ENCODE results near the gene GPR4.
"Not testable (repeated sequence)": the region's sequence is repeated elsewhere in the genome, so short reads cannot be mapped to it uniquely, and the experiment has no call there.

Gene GPR4

GRCh38 chr19:45621976-45622503 lies 20.0 kb upstream of the GPR4 start:
- no peak overlapping the region for H3K4me3 ChIP-seq (replicated peaks; ENCODE audit: low read depth, low read length)
- TF ChIP-seq CTCF (IDR thresholded peaks at IDR 0.05; ENCODE audit: low read depth, low read length, missing control alignments), result no peak
- no peak for DNase-seq (ENCODE audit: extremely low read depth, low read depth)

DNA sequence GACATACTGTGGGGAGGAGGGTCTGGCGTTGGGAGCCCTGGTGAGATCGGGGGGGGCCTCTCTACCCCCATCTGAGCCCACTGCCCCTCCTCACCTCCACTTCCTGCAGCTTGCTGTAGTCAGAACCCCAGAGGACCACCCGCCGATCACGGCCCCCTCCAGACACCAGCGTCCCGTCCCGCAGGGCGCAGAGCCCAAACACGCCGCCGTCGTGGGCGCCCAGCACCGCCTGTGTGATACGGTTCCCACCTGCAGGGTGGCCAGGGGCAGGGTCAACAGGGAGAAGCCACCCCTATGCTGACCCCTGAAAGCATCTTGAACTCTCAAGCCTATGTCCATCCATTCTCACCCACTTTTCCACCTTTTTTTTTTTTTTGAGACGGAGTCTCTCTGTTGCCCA lies 19.4 kb upstream of the GPR4 start:
- DNase-seq (ENCODE audit: extremely low read depth, low read depth), result no peak
- TF ChIP-seq CTCF (IDR thresholded peaks at IDR 0.05; ENCODE audit: low read depth, low read length, missing control alignments), result no peak
- H3K4me3 ChIP-seq (replicated peaks; ENCODE audit: low read depth, low read length), result no peak overlapping the region

GRCh38 chr19:45616704-45617017 lies 14.6 kb upstream of the GPR4 start:
- TF ChIP-seq CTCF (IDR thresholded peaks at IDR 0.05; ENCODE audit: low read depth, low read length, missing control alignments), result no peak
- DNase-seq (ENCODE audit: extremely low read depth, low read depth), result no peak
- no peak overlapping the region for H3K4me3 ChIP-seq (replicated peaks; ENCODE audit: low read depth, low read length)

DNA sequence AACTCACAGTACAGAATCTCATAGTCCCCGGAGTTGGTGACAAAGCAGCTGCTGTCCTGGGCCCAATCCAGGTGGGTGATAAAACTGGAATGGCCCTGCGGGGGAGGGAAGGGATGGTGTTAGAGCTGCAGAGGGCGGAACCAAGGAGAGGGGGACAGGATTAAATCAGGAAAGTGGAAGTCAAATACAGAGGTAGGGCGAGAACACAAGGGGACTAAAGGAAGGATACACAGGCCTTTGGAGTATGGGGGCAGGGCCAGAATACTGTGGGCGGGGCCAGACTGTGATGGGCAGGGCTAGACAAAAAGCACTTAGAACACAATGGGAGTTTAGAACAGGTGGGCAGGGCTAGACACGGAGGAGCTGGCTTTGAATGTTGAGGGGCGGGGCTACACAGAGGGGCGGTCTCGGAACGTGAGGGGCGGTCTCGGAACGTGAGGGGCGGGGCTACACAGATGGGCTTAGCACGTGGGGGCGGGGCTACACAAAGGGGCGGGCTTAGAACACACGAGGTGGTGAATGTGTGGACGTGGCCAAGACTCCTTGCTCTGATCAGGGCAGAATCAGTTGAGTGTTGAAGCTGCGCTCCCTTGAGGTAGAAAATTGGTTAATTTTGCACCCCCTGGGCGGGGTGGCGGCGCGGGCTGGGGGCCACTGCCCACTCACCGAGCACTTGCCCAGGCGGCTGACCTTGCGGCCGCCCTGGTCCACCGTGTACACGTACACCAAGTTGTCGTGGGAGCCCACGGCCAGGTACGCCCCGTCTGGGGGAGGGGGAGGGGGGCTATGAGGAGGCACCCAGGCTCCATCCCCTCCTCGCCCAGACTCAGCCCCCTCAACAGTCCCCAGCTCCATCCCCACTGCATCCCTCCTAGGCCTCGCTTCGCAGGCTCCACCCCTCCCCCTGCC lies 14.0 kb upstream of the GPR4 start:
- TF ChIP-seq CTCF (IDR thresholded peaks at IDR 0.05; ENCODE audit: low read depth, low read length, missing control alignments), result no peak
- H3K4me3 ChIP-seq (replicated peaks; ENCODE audit: low read depth, low read length), result no peak overlapping the region
- DNase-seq (ENCODE audit: extremely low read depth, low read depth), result peak; percentile 88

GRCh38 chr19:45615056-45615455 lies 13.0 kb upstream of the GPR4 start:
- DNase-seq (ENCODE audit: extremely low read depth, low read depth); H3K4me3 ChIP-seq (replicated peaks; ENCODE audit: low read depth, low read length): not testable (repeated sequence)

DNA sequence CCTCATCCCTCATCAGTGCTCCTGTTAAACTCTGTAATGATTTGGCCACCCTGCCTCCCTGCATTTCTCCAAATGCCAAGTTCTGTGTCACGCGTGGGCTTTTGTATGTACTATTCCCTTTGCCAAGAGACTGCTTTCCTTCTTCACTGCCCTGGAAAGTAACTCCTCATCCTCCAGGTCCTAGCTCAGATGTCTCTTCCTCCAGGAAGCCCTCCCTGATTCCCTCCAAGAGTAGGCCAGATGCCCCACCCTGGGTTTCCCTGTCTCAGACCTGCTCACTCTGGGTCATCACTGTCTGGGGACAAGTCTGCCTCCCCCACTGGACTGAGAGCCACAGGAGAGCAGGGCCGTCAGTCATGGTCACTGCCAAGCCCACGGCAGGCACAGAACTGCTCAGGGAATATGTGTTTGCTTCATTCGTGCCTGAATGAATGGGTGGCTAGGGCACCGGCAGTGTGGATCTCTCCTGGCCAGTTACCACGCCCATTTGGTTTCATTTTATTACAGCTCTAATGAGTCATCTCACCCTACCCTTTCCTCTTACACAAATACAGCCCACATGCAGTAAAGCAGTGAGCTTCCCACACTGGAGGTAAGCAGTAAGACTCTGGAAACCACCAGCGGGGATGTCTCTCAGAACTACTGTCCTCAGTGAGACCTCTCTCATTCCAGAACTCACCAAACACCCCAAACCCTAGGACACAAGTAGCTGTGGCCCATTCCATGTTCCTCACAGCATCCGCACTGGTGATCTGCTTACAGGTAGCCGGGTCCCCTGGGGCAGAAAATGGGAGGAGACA lies 12.1 kb upstream of the GPR4 start:
- peak; percentile 91 for DNase-seq (ENCODE audit: extremely low read depth, low read depth)
- no peak for TF ChIP-seq CTCF (IDR thresholded peaks at IDR 0.05; ENCODE audit: low read depth, low read length, missing control alignments)
- no peak overlapping the region for H3K4me3 ChIP-seq (replicated peaks; ENCODE audit: low read depth, low read length)

DNA sequence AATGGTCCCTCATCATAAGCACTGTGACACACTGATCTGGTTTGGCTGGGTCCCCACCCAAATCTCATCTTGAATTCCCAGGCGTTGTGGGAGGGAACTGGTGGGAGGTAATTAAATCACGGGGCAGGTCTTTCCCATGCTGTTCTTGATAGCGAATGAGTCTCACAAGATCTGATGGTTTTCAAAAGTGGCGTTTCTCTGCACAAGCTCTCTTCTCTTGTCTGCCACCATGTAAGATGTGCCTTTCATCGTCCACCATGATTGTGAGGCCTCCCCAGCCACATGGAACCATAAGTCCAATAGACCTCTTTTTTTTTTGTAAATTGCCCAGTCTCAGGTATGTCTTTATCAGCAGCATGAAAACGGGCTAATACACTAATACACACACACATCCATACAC lies 6.9 kb upstream of the GPR4 start:
- no peak for DNase-seq (ENCODE audit: extremely low read depth, low read depth)
- TF ChIP-seq CTCF (IDR thresholded peaks at IDR 0.05; ENCODE audit: low read depth, low read length, missing control alignments), result no peak
- no peak overlapping the region for H3K4me3 ChIP-seq (replicated peaks; ENCODE audit: low read depth, low read length)

Data from HFF-Myc (cell line).